Measurements from ENCODE around the gene PPARD.

The PPARD gene

DNA sequence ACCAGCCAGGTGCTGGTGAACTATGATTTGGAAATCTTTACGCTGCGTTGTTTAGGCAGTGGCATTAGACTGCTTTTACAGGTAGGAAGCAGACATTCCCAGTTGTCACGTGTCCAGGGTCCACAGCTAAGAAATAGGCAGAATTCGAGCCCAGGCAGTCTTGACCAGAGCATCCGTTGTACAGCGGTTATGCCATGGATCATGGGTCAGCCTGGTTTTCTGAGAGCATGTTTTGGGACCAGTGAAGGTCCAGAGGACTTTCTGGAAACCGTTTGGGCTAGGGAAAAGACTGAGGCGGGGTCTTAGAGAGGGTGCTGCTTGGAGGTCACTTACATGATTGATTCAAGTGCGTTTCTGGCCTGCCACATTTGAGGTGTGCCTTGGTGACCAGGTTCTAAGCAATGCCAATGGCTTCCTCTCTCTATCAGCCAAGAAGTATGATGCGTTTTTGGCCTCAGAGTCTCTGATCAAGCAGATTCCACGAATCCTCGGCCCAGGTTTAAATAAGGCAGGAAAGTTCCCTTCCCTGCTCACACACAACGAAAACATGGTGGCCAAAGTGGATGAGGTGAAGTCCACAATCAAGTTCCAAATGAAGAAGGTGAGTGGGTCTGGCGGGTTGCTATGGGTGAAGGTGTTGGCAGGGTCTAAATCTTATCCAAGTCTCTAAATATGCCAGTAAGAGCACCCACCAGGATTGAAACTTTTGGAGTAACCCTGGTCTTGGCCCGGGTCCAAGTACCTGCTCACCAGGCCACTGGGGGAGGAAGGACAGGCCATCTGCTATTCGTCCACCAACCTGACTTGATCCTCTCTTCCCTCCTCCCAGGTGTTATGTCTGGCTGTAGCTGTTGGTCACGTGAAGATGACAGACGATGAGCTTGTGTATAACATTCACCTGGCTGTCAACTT lies 127.6 kb downstream of the PPARD start:
- DNase-seq (ENCODE audit: low spot score), result no peak

DNA sequence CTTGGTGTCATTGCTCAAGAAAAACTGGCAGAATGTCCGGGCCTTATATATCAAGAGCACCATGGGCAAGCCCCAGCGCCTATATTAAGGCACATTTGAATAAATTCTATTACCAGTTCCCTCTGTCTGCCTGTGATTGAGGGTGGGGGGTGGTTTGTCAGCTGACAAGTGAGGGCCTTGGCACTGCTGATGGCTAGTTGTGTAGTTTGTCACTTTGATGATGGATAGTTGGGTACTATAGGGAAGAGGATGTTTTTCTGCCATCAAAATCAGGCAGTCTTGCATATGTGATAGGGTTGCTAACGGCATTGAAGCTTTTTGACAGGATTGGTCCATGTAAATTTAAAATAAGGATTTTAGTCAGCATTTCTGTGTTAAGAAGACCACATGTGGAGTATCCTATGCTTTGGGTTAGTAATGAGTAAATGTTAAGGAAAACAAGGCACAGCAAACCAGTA lies 128.3 kb downstream of the PPARD start:
- DNase-seq (ENCODE audit: low spot score), result no peak

DNA sequence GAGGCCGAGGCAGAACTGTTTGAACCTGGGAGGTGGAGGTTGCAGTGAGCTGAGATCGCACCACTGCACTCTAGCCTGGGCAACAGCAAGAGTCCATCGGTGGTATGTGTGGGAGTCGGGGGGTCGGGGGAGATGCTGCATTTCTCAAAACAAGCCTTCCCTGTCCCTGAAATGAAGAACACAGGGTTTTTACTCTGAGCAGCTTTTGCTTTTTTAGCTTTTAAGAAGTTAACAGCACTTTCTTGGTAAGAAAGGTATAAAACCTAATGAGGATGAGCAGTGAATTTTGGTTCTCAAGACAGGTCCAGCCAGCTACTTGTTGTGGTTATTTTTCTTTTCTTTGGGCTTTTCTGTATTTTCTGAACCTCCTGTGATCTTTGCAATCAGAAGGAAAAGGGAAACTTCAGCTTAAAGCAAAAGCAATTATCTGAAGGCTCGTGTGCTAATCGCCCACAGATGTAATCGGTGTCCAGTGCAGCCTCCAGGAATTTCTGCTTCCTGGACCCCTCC lies 129.5 kb downstream of the PPARD start:
- no peak for DNase-seq (ENCODE audit: low spot score)

DNA sequence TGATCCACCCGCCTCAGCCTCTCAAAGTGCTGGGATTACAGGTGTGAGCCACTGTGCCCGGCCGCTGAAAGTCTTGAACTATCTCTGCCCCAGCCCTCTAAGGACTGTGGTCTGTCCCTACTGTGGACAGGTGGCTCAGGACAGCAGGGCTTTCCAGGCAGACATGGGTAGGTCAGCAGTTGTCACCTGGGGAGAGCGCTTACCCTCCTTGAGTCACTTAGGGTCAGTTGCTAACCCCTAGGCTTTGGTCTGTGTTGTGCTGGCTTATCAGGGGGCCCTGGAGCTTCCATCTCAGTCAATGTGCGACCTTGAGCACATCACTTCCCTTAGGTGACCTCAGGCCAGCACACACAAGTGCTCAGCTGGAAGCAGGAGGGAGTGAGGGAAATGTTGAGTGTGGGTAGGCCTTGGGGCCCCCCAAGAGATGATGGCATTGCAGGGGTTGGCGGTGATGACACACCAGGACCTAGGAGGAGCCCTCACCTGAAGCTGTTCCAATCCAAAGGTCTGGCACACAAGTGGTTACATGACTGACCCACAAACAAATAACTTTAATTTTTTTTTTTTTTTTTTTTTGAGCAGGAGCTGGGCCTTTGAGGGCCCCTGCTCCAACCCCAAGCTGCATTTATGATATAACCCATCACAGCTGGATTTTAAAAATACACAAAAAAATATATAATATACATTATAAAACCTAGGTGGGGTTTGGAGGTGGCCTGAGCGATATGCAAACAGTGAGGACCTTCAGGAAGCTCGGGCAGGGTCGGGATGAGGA lies 130.9 kb downstream of the PPARD start:
- DNase-seq (ENCODE audit: low spot score), result no peak

DNA sequence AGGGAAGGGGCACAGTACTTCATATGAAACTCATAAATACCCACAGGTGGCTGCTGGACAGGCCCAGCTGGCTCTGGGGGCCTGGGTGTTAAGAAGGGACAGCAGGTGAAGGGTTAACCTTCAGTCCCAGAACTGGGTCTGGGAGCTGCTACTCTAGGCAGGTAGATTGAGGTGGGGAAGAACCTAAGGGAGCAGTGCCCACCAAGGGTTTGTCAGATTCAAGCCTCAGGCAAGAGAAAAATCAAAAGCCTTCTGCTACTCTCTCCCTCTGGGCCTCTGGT lies 131.4 kb downstream of the PPARD start:
- no peak for DNase-seq (ENCODE audit: low spot score)

DNA sequence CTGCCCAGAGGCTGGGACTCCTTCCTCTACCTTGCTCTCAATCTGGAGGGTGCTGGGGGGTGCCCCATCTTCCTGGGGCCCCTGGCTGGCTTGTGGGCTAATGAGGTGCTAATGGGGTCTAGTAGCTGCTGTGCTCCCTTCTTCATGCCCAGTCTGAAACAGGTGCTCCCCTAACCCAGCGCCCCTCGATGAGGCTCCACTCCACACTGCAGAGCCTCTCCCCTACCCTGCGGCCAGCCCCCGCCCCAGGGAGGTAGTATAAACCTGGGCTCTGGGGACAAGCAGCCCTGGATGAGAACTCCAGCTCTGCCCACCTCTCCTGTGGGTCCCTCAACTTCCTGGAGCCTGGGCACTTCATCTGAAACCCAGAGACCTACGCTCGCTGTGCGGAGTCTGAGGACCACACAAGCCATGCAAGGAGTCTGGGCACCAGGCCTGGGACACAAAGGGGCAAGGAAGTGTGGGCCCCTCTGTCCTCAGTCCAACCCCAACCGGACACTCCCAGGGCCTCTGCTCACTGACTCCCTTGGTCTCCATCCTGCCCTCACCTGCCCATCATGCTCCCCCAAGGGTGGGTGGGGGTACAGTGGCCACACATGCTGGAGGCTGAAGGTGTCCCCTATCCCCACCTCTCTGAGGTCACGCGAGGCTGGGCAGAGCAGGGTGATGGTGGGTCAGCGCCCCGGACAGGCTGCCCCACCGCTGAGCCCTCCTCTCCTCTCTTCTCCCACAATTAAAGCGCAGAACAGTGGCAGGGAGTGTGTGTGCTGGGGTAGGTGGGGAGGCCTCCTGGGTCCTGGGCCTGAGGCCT lies 132.0 kb downstream of the PPARD start:
- DNase-seq (ENCODE audit: low spot score), result no peak

DNA sequence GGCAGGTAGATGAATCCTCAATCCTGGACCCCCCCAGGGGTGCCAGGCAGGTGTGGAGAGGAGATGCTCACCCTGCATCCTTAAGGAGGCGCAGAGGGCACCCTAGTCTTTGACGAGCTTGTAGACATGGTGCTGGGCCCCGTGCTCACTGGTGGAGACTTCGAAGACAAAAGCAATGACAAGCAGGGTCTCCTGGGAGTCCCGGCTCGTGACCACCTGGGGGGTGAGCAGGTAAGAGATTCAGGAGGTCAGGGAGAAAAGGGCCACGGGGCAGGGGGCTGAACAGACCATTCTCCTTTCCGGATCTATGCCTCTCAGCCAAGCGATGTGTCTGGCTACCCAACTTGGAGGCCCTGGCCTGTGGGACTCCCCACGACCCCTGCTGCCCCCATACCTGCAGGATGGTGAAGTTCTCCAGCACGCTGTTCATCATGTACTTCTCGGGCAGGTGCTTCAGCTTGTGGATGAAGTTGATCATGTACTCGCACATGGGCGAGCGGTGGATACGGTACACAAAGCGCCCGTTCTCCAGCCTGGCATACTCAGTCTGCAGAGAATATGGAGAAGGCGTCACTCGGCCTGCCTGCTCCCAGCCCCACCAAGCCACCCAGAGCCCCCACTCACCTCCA lies 132.7 kb downstream of the PPARD start:
- DNase-seq (ENCODE audit: low spot score), result no peak

DNA sequence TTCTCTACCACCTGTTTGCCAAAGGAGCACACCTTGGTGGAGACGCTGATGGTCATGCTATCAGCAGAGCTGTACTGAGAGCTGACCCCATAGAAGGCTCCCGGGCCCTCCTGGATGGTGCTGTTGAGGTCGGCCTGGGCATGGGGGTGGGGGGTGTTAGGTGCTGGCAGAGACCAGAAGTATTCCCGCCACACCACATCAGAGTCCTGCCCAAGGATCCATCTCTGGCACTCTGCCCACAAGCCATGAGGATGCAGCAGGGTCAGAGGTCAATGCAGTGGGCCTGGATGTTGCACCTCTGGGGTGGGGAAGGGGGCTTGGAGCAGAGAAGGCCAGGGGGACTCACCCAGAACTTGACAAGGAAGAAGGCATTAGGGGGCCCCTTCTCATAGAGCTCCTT lies 133.2 kb downstream of the PPARD start:
- DNase-seq (ENCODE audit: low spot score), result no peak

DNA sequence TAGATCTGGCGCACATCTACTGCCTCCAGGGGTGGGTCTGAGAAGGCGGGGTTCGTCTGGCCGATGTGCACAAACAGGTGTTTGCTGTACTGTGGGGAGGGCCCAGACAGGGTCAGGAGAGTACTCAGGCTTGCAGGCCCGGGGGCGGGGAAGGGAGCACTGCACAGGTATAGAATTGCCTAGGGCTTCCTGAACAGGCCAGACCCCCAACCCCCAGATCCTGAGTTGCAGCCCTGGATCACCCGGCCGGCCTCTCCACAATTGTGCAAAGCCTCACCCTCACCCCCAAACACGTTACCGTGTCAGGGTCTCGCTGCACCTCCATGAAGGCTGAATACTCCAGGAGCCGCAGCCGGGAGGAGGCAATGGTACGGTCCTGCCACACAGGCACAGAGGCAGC lies 133.6 kb downstream of the PPARD start:
- DNase-seq (ENCODE audit: low spot score), result no peak

DNA sequence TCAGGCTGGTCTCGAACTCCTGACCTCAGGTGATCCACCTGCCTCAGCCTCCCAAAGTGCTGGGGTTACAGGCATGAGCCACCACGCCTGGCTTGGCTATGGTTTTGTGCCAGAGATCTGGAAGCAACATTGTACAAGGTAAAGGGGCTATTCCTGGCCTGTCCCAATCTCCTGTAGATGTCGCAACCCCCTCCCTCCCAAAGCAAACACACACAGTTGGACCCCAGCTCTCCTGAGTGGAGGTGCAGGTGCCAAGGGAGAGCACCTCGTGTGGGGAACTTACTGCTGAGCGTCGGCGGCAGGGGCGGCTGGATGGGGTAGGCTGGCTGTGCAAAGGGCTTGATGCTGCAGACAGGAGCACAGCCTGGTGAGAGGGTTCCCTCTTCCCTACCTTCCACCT lies 134.7 kb downstream of the PPARD start:
- DNase-seq (ENCODE audit: low spot score), result no peak

All from HuH-7.5 (cell line).